ENCODE results near the gene ESYT1. TPM values are rescaled to one million over a fixed set of nuclear protein-coding genes. Genes with fewer than 3 reads are reported as not detected.

Gene ESYT1, protein sequence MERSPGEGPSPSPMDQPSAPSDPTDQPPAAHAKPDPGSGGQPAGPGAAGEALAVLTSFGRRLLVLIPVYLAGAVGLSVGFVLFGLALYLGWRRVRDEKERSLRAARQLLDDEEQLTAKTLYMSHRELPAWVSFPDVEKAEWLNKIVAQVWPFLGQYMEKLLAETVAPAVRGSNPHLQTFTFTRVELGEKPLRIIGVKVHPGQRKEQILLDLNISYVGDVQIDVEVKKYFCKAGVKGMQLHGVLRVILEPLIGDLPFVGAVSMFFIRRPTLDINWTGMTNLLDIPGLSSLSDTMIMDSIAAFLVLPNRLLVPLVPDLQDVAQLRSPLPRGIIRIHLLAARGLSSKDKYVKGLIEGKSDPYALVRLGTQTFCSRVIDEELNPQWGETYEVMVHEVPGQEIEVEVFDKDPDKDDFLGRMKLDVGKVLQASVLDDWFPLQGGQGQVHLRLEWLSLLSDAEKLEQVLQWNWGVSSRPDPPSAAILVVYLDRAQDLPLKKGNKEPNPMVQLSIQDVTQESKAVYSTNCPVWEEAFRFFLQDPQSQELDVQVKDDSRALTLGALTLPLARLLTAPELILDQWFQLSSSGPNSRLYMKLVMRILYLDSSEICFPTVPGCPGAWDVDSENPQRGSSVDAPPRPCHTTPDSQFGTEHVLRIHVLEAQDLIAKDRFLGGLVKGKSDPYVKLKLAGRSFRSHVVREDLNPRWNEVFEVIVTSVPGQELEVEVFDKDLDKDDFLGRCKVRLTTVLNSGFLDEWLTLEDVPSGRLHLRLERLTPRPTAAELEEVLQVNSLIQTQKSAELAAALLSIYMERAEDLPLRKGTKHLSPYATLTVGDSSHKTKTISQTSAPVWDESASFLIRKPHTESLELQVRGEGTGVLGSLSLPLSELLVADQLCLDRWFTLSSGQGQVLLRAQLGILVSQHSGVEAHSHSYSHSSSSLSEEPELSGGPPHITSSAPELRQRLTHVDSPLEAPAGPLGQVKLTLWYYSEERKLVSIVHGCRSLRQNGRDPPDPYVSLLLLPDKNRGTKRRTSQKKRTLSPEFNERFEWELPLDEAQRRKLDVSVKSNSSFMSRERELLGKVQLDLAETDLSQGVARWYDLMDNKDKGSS
- total RNA-seq (ENCODE audit: low replicate concordance): 207 and 267 TPM in 2 replicates

- TF ChIP-seq CTCF (IDR thresholded peaks at IDR 0.05; ENCODE audit: insufficient read depth, low read length): no peak
- peak within 1 kb of the TSS; percentile 96 for H3K4me3 ChIP-seq (ENCODE audit: low read depth, low read length)
- DNase-seq (ENCODE audit: low read depth): peak; percentile 100
Observed at GRCh38 chr12:56127888-56128669, at the start of gene ESYT1. TSS of gene ESYT1 (plus strand) at chr12:56128267. CDS start at chr12:56128320, 53 bp downstream.

- no peak for DNase-seq (ENCODE audit: low read depth)
- no peak overlapping the region for H3K4me3 ChIP-seq (ENCODE audit: low read depth, low read length)
- TF ChIP-seq CTCF (IDR thresholded peaks at IDR 0.05; ENCODE audit: insufficient read depth, low read length): no peak
Observed at GRCh38 chr12:56078427-56078826, 49.6 kb upstream of the ESYT1 start.

- peak overlapping the region; percentile 74 for H3K4me3 ChIP-seq (ENCODE audit: low read depth, low read length)
- peak; percentile 87 for TF ChIP-seq CTCF (IDR thresholded peaks at IDR 0.05; ENCODE audit: insufficient read depth, low read length)
- peak; percentile 80 for DNase-seq (ENCODE audit: low read depth)
Observed at GRCh38 chr12:56078931-56079722, 48.9 kb upstream of the ESYT1 start.

- H3K4me3 ChIP-seq (ENCODE audit: low read depth, low read length): peak within 1 kb of the TSS; percentile 74
- DNase-seq (ENCODE audit: low read depth): peak; percentile 72
- TF ChIP-seq CTCF (IDR thresholded peaks at IDR 0.05; ENCODE audit: insufficient read depth, low read length): peak; percentile 35
Observed at GRCh38 chr12:56079723-56080555, 48.1 kb upstream of the ESYT1 start, which contains the start of gene ERBB3. TSS of gene ERBB3 (plus strand) at chr12:56080165. CDS start at chr12:56080301, 136 bp downstream.

DNA sequence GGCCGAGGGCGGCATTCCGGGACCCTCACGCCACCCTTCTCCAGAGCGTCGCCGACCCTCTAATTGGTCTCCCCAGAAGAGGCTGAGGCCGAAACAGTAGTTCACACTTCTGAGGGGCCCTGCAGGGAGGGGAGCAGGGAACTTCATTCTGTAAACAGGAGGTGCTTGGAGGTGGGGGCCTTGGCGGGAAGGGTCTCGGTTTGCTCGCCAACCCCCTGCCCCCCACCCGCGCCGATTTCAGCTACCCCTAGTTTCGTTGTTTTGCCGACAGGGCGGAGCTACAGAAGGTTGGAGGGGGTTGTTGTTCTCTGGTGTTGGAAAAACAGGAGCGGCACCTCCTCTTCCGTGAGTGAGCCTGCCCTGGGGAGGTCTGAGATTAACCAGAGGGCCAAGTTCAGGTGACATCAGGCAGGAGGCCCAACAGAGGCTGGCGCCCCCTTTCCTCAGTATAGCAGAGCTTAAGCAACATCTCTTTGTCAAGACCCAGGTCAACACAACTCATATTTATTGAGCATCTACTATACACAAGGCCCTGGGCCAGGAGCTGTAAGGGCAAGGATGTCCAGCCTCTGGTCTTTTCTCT is 47.4 kb upstream of the ESYT1 start:
- no peak overlapping the region for H3K4me3 ChIP-seq (ENCODE audit: low read depth, low read length)
- DNase-seq (ENCODE audit: low read depth): no peak
- no peak for TF ChIP-seq CTCF (IDR thresholded peaks at IDR 0.05; ENCODE audit: insufficient read depth, low read length)

All from fibroblast of the aortic adventitia (primary cell).